HepG2 (cell line): ENCODE data around the gene AMIGO3. TPM values are rescaled to one million over a fixed set of nuclear protein-coding genes. Genes with fewer than 3 reads are reported as not detected.
"Not testable (repeated sequence)": the region's sequence is repeated elsewhere in the genome, so short reads cannot be mapped to it uniquely, and the experiment has no call there.

Source experiments
- ATAC-seq: fragments of 200-7000 bp; cut with Tn5 transposase; 3 replicates; pipeline ENCODE4 v1.9.1; 2020; ENCODE audit warnings: mild to moderate bottlenecking, moderate library complexity
- BruUV-seq: library from RNA; stranded (reverse); fragments of 400-500 nt; replicated peaks from 2 replicates; lab custom pipeline; 2021; lab: Mats Ljungman, UMichigan
- CTCF ChIA-PET: fragments of 300-600 bp; formaldehyde crosslinking; extraction: SDS; loops from one replicate; lab custom pipeline; 2021; ENCODE audit warnings: low total read pairs, inconsistent platforms, low intra/inter-chr PET ratio; lab: Yijun Ruan, JAX
- POLR2A ChIA-PET: fragments of 350-600 bp; sonication (Branson Sonifier 250); formaldehyde crosslinking; loops from one replicate; lab custom pipeline; 2020; ENCODE audit warnings: antibody characterized with exemption, inconsistent platforms; lab: Yijun Ruan, JAX
- DNase-seq: peaks from one replicate; pipeline ENCODE4 v3.0.0-alpha.2; 2015; ENCODE audit warnings: low spot score
- FAIRE-seq: peaks from 3 replicates; lab custom pipeline; 2011; peaks lifted over from hg19 to GRCh38; lab: Jason Lieb, UNC
- H2AFZ ChIP-seq: one replicate; pipeline ENCODE4 v1.6.1; 2011; ENCODE audit warnings: low read length, inconsistent platforms
- H3K27ac ChIP-seq: fragments of 300-600 bp; 3 replicates; pipeline ENCODE4 v1.8.0; 2011; ENCODE audit warnings: mixed run types, mild to moderate bottlenecking, mixed read lengths, low read length, inconsistent platforms; ENCODE audit not compliant: insufficient read depth; ENCODE audit errors: extremely low read length
- H3K27me3 ChIP-seq, 2 experiments: fragments of 200-600 bp in 1 of 2; 2 replicates in 1 of 2; 3 replicates in 1 of 2; pipeline versions ENCODE4 v1.6.0 to v1.8.0; 2011; ENCODE audit warnings: low read length in 2 of 2, mild to moderate bottlenecking in 2 of 2, moderate library complexity in 2 of 2, inconsistent platforms in 1 of 2; ENCODE audit not compliant: insufficient read depth in 2 of 2, control insufficient read depth in 1 of 2
- H3K36me3 ChIP-seq, 2 experiments: fragments of 200-600 bp in 1 of 2; replicated peaks in 1 of 2; 2 replicates in 1 of 2; 3 replicates in 1 of 2; pipeline versions ENCODE4 v1.5.1 to v1.8.0; 2011; ENCODE audit warnings: low read length in 2 of 2, inconsistent platforms in 1 of 2; ENCODE audit not compliant: insufficient read depth in 2 of 2, control insufficient read depth in 1 of 2
- H3K4me1 ChIP-seq: 2 replicates; pipeline ENCODE4 v1.5.1; 2012; ENCODE audit warnings: low read length, inconsistent platforms; ENCODE audit not compliant: insufficient read depth
- H3K4me2 ChIP-seq: 2 replicates; pipeline ENCODE4 v1.6.0; 2011; ENCODE audit warnings: low read depth, low read length, inconsistent platforms
- H3K4me3 ChIP-seq, 3 experiments: fragments of 200-600 bp in 1 of 3; sonication (generic), shearing (Covaris generic) in 1 of 3; replicated peaks in 1 of 3; 2 replicates each; pipeline ENCODE4 v1.5.1; 2011 to 2016; ENCODE audit warnings: low read length in 3 of 3, inconsistent platforms in 2 of 3, low read depth in 2 of 3, mild to moderate bottlenecking in 2 of 3, control low read depth in 1 of 3, mixed read lengths in 1 of 3; ENCODE audit not compliant: insufficient read depth in 1 of 3
- H3K79me2 ChIP-seq: one replicate; pipeline ENCODE4 v1.6.1; 2011; ENCODE audit warnings: low read length, inconsistent platforms; ENCODE audit not compliant: insufficient read depth
- H3K9ac ChIP-seq: 2 replicates; pipeline ENCODE4 v1.6.0; 2011; ENCODE audit warnings: mild to moderate bottlenecking, low read depth, low read length, inconsistent platforms; ENCODE audit not compliant: insufficient read depth
- H3K9me3 ChIP-seq: 2 replicates; pipeline ENCODE4 v1.5.1; 2012; ENCODE audit warnings: mild to moderate bottlenecking, low read length
- H4K20me1 ChIP-seq: 2 replicates; pipeline ENCODE4 v1.6.0; 2011; ENCODE audit warnings: inconsistent platforms, mild to moderate bottlenecking, low read length, moderate library complexity; ENCODE audit not compliant: insufficient read depth
- CTCF ChIP-seq: sonication (generic); formaldehyde crosslinking; IDR thresholded peaks from 2 replicates; pipeline ENCODE4 v1.5.0; 2020; ENCODE audit warnings: mild to moderate bottlenecking, missing genetic modification reagents, moderate library complexity
- MED1 ChIP-seq: sonication (generic); formaldehyde crosslinking; IDR thresholded peaks from 2 replicates; pipeline ENCODE4 v1.4.0; 2020; ENCODE audit warnings: missing genetic modification reagents
- MTA1 ChIP-seq: sonication (generic); formaldehyde crosslinking; IDR thresholded peaks from 2 replicates; pipeline ENCODE4 v1.4.0; 2020; ENCODE audit warnings: missing genetic modification reagents, mild to moderate bottlenecking, borderline replicate concordance
- NR2C2 ChIP-seq: sonication (generic); formaldehyde crosslinking; IDR thresholded peaks from 2 replicates; pipeline ENCODE4 v1.4.0; 2020; ENCODE audit warnings: missing genetic modification reagents, mild to moderate bottlenecking, moderate library complexity, borderline replicate concordance
- NR2F6 ChIP-seq, 2 experiments: IDR thresholded peaks; 2 replicates each; pipeline ENCODE4 v1.6.1; 2016; ENCODE audit warnings: antibody characterized with exemption in 1 of 2, mild to moderate bottlenecking in 1 of 2
- PATZ1 ChIP-seq: sonication (generic); formaldehyde crosslinking; IDR thresholded peaks from 2 replicates; pipeline ENCODE4 v1.4.0; 2020; ENCODE audit warnings: missing genetic modification reagents
- PAXIP1 ChIP-seq: sonication (generic); formaldehyde crosslinking; conservative IDR thresholded peaks from 2 replicates; pipeline ENCODE4 v1.4.0; 2020; ENCODE audit warnings: mild to moderate bottlenecking, missing genetic modification reagents, moderate library complexity
- POLR2A ChIP-seq, 2 experiments: IDR thresholded peaks; 2 replicates each; pipeline ENCODE4 v1.6.1; 2011; ENCODE audit warnings: low read depth in 2 of 2, low read length in 2 of 2, mild to moderate bottlenecking in 1 of 2, moderate library complexity in 1 of 2; ENCODE audit not compliant: insufficient read depth in 1 of 2
- RARA ChIP-seq: IDR thresholded peaks from 2 replicates; pipeline ENCODE4 v1.6.1; 2016; ENCODE audit warnings: missing genetic modification reagents, missing compliant biosample characterization
- THRA ChIP-seq: sonication (generic); formaldehyde crosslinking; IDR thresholded peaks from 2 replicates; pipeline ENCODE4 v1.4.0; 2020; ENCODE audit warnings: missing genetic modification reagents, borderline replicate concordance
- ZFX ChIP-seq: sonication (generic); formaldehyde crosslinking; IDR thresholded peaks from 2 replicates; pipeline ENCODE4 v1.4.0; 2020; ENCODE audit warnings: mild to moderate bottlenecking, low read depth, missing genetic modification reagents, moderate library complexity
- ZFY ChIP-seq: sonication (generic); formaldehyde crosslinking; IDR thresholded peaks from 2 replicates; pipeline ENCODE4 v1.4.0; 2020; ENCODE audit warnings: missing genetic modification reagents
- ZNF451 ChIP-seq: sonication (generic); formaldehyde crosslinking; IDR thresholded peaks from 2 replicates; pipeline ENCODE4 v1.5.0; 2020; ENCODE audit warnings: mild to moderate bottlenecking, missing genetic modification reagents
- WGBS: methylation state at CpG from one replicate; pipeline ENCODE4 v1.1.6; 2017; ENCODE audit warnings: low lambda C conversion rate; 5-methylcytosine and 5-hydroxymethylcytosine counted together
- in situ Hi-C: cut with HindIII; loops from 2 replicates; pipeline ENCODE4 v1.10.0; 2017; ENCODE audit warnings: low pct_unique_long_range_greater_than_20kb; ENCODE audit not compliant: extremely low pct_ligation_motif_present
- intact Hi-C: fragments of 100-400 bp; cut with micrococcal nuclease; formaldehyde crosslinking; loops from one replicate; pipeline ENCODE4 v1.10.0; 2022; ENCODE audit not compliant: unreplicated experiment
- polyA plus RNA-seq, 8 experiments: library from polyadenylated mRNA; depleted of rRNA in 3 of 8; stranded (reverse) in 7 of 8; unstranded in 1 of 8; fragments of >200 nt; fragmentation: Illumina TruSeq in 4 of 8; extraction: Trizol in 4 of 8; gene quantifications; 2 replicates each; pipeline versions ENCODE4 v1.2.1 to v1.2.3, GENCODE V29; 2011 to 2016; ENCODE audit warnings: low read depth in 4 of 8, missing spikeins in 1 of 8, mixed read lengths in 1 of 8; ENCODE audit not compliant: insufficient read depth in 1 of 8
- total RNA-seq, 5 experiments: library from RNA; depleted of rRNA; stranded (reverse); fragments of >200 nt; fragmentation: Illumina TruSeq; extraction: Trizol; gene quantifications; 2 replicates each; pipeline ENCODE4 v1.2.3, GENCODE V29; 2016; ENCODE audit warnings: low read depth in 1 of 5

Gene AMIGO3
- total and polyA plus RNA-seq, 2 of the 13 experiments (the other 11 are each of a cell fraction or from before 2014, with no cell fraction given) = 0.35 TPM; not detected in 1

- ATAC-seq (peak; percentile 50), FAIRE-seq (peak; percentile 4), DNase-seq (peak; percentile 19)
- in situ Hi-C loops; H3K4me2 ChIP-seq; POLR2A ChIA-PET; H3K9ac ChIP-seq; H3K4me3 ChIP-seq; CTCF ChIA-PET; H3K27me3 ChIP-seq; H3K9me3 ChIP-seq; H2AFZ ChIP-seq; intact Hi-C loops; BruUV-seq; H4K20me1 ChIP-seq; TF ChIP-seq NR2F6 (IDR thresholded peaks at IDR 0.05): not testable (repeated sequence)
- 70% methylated on average over 2 of the region's 2 CpGs for WGBS
- Histone ChIP-seq H3K4me1 (peaks cover 38% of the 10 kb centered on the region), H3K27ac (peak overlapping the region; percentile 67), H3K36me3 (peaks cover 28 to 44% of the 10 kb centered on the region in 2 experiments), H3K79me2 (peaks cover 14% of the 10 kb centered on the region)
- TF ChIP-seq MTA1 (0 out of 2 replicates have a peak, but pooled peaks have one; percentile 15), ZFY (CRISPR knock-in tag) (peak; percentile 20; the same call in 1 of the 2 replicates), MED1 (CRISPR knock-in tag) (peak; percentile 20; the same call in 1 of the 2 replicates), ZFX (CRISPR knock-in tag) (0 out of 2 replicates have a peak, but pooled peaks have one; percentile 18), NR2F6 (CRISPR knock-in tag; IDR thresholded peaks at IDR 0.05) (peak; percentile 19; the same call in 1 of the 2 replicates), PATZ1 (peak; percentile 52; the same call in 1 of the 2 replicates), ZNF451 (CRISPR knock-in tag) (0 out of 2 replicates have a peak, but pooled peaks have one; percentile 34), PAXIP1 (CRISPR knock-in tag) (peak; percentile 45), NR2C2 (CRISPR knock-in tag) (0 out of 2 replicates have a peak, but pooled peaks have one; percentile 38), CTCF (CRISPR knock-in tag) (peak; percentile 50), THRA (CRISPR knock-in tag) (peak; percentile 45; the same call in 1 of the 2 replicates), RARA (CRISPR knock-in tag) (0 out of 2 replicates have a peak, but pooled peaks have one; percentile 27), POLR2A (IDR thresholded peaks at IDR 0.05; ENCODE audit: insufficient read depth in 1 of 2, low read depth in 2 of 2, low read length in 2 of 2) (peak in 1 of 2 experiments; percentile 27; a peak in 1 of 4 replicates)
Observed at GRCh38 chr3:49684453-49684852, 35.0 kb downstream of the AMIGO3 start.
